Esophagus muscularis mucosa (tissue), 4 donors: ENCODE data around the gene IL21R.

Experiments used
- CTCF ChIP-seq, 3 experiments: fragments of 200-600 bp in 2 of 3; fragments of 450-650 bp in 1 of 3; sonication (generic) in 2 of 3; IDR thresholded peaks; one replicate each; pipeline ENCODE4 v1.5.1; 2017 to 2019; ENCODE audit warnings: antibody characterized with exemption in 3 of 3, mild to moderate bottlenecking in 2 of 3, moderate library complexity in 1 of 3
- EP300 ChIP-seq: sonication (generic); formaldehyde crosslinking; IDR thresholded peaks from one replicate; pipeline ENCODE4 v1.6.1; 2017; ENCODE audit warnings: antibody characterized with exemption
- POLR2A ChIP-seq: fragments of 450-650 bp; IDR thresholded peaks from one replicate; pipeline ENCODE4 v1.6.1; 2017; ENCODE audit warnings: antibody characterized with exemption, moderate library complexity, mild to moderate bottlenecking, low read depth

GRCh38 chr16:27367461-27368357 lies 34.3 kb upstream of the IL21R start:
- TF ChIP-seq POLR2A, result no peak
- peak; percentile 84 to 92 (median 85) for TF ChIP-seq CTCF (IDR thresholded peaks at IDR 0.05)
- no peak for TF ChIP-seq EP300
